Germinal center (tissue), 1 donor: ENCODE measurements around the gene RPA1.

Experiments used
- DNase-seq: peaks from one replicate; pipeline ENCODE4 v3.0.0; 2012; ENCODE audit warnings: mixed read lengths, low spot score

RPA1 gene

DNA sequence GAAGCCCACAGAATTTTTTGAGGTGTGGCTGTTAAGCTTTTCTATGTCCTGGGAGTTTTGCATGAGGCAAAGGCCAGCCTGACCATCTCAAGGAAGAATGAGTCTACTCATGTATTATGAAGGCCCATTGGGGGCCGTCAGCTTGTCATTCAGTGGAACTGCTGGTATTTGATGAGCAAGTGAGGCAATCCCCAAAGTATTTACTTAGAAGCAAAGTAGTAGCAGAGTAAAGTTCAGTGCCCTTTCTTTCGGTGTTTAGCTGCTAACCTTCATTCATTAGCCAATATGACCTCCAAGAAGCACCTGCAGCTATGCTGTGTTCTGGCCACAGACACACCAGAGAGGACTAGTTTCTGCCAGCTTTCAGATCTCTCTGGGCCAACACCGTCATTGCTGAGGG, 80.2 kb downstream of the RPA1 start:
- no peak for DNase-seq

DNA sequence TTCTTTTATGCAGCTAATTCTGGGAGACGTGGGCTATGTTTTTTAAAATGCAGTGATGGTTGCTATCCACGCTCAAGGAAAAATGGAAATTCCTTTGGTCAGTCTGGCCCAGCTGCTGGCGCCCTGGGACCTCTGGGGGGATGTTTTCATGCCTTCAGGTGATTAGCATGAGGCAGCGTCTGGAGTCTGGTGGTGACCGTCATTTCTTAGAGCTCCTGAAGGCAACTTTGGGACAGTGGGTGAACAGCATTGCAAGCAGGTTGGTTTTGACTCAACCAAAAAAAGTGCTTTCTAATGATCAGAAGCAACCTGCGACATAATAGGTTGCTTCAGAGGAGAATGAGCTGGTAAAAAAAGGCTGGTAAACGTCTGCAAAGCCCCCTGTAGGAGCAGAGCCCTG, 82.3 kb downstream of the RPA1 start:
- DNase-seq, result no peak

- no peak for DNase-seq
Observed at GRCh38 chr17:1913702-1914101, 83.9 kb downstream of the RPA1 start.

GRCh38 chr17:1914661-1915083, 84.9 kb downstream of the RPA1 start:
- no peak for DNase-seq

- no peak for DNase-seq
Observed at GRCh38 chr17:1915889-1916288, 86.1 kb downstream of the RPA1 start.

DNA sequence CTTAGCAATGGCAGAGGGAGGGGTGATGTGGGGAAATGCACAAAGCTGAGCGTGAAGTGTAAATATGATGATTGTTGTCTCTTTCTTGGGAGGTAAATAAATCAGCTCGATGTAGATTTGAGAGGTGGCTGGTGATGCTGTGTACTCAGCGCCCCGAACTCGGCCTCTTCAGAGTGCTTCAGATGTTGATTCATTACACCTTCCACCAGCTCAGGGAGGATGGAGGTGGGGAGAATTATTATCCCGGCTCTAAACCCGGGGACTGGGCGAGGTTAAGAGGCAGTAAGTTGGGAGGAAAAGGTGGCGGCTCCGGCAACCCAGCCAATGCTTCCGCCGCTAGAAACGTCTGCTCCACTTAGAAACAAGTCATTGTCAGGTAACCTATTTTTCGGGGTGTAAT, 86.5 kb downstream of the RPA1 start:
- DNase-seq, result no peak

GRCh38 chr17:1916963-1917715, 87.3 kb downstream of the RPA1 start:
- no peak for DNase-seq

- DNase-seq, result no peak
Observed at GRCh38 chr17:1918346-1919162, 88.7 kb downstream of the RPA1 start.

- DNase-seq, result no peak
Observed at GRCh38 chr17:1919201-1919600, 89.4 kb downstream of the RPA1 start.

DNA sequence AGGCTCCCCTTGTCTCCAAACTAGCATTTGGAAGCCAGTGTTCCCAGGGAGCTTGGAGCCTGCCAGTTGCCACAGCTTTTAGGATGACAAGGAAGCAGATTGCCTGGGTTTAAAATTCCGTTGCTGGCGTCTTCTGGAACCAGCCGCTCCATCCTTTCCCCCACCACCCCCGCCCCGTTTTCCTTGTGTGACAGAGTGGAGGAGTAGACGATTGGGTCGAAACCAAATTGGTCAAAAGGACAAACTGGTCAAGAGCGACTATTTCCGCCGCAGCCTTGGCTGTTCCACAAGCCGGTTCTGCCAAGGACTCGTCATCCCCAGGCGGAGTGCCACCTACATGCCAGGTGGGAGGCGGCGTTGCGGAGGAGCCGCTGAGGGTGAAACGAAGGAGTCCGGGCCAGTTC, 91.1 kb downstream of the RPA1 start:
- DNase-seq, result no peak

DNA sequence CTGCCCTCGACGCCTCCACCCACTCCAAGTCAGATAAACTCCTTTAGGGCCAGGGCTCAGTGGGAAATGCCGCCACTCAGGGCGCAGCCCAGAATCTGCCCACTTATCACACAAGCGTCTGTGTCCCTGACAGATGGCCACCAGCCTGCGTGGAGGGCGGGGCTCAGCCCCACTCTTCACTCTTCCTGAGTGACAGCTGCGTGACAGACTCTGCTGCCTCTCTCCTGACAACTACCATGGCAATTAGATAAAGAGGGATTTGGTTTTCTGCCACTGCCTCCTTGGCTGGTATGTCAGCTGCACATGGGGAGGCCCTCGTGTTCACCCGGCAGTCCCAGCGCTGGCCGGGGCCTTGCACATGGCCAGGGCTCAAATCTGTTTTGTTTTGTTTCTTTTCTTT, 99.2 kb downstream of the RPA1 start:
- no peak for DNase-seq

GRCh38 chr17:1930337-1930645, 100.5 kb downstream of the RPA1 start:
- DNase-seq, result no peak

DNA sequence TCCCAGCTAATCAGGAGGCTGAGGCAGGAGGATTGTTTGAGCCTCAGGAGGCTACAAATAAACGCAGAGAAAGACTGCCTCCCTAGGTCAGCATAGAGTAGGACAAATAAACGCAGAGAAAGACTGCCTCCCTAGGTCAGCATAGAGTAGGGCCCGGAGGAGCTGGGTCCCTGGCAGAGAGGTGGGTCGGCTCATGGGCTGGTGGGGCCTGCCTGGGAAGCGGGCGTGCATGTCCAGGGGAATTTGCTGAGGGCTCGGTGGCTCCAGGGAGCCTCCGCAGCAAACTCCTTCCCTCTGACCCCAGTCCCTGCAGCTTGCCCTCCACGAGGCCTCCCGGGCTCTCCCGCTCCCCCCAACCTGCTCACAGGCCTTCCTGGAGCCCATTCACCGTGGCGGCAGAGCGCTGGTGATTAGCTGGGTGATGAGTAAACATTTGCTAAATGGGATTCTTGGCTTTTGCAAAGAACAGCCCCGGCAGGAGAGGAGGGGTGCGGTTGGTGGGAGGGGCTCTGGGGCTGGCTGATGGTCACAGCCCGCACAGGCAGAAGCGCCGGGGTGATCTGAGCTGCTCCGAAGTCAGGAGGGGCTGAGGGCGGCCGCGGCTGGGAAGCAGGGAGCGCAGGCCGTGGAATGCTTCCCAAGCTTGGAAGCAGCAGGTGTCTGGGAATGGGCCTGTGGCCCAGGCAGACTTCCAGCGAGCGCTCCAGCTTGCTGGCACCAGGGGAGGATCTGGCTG, 102.2 kb downstream of the RPA1 start:
- DNase-seq, result no peak

DNA sequence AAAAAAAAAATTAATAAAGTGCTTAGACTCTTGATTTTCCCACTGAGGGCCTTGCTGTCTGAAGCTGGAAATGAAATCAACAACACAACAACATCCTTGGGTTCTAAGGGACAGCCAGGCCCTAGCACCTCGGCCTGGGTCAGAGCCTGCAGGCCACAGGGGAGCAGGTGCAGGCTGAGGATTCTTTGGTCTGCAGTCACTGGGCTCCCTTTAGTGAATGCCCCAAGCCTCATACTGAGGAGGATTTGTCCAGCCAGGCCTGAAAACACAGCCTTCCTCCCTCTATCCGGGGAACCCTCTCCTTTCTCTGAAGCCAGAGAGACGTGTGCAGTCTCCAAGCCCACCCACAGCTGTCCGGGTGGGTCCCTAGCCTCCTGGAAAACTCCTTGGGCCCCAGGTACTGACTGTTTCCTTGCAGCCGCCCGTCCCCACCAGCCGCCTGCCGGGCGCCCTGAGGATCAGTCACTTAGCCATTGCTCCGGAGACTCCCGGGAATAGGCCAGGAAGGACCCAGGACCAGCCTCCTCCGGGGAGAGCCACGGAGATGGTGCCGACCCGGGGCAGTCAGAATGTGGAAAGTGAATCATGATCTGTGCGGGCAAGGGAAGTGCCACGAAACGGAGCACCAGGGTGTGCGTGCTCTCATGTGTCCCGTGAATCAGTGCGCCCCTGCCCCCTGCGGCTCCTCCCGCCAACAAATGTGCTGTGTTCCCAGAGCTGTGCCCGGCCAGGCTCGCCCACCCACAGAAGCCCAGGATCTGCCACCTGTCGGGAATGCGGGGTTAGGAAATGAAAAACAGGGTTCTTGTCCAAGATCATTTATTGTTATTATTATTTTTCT, 104.3 kb downstream of the RPA1 start:
- no peak for DNase-seq

DNA sequence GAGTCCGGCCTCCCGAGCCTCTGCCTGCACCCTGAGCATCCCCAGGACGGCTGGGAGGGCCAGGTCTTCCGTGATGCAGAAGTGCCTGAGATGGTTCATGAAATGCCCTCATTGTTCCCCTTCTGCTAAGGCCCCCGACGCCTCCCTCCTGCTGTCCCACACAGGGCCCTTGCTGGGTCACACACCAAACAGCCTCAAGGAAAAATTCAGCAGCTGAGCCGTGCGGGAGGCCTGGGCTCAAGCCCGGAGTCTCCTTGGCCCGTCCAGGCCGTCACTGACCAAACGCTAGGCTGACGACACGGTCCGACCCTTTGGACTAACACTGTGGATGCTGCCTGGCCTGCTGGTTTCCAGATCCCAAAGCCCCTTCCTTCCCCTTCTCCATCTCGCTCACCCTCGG, 105.1 kb downstream of the RPA1 start:
- no peak for DNase-seq

DNA sequence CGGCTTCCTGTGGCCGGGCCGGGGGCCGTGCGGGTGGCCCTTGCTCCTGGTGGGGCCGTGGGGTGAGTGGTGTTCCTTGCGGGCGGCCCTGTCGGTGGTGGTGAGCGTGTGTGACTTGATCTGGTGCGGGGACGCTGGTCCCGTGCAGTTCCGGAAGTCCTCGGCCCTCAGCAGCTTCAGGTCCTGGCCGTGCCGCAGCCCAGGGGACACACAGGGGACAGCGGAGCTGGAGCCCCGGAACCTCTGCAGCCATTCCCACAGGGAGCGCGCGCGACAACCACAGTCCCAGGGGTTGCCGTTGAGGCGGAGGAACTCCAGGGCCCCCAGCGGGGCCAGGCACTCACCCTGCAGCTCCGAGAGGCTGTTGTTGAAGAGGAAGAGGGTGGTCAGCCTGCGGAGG, 107.0 kb downstream of the RPA1 start:
- no peak for DNase-seq

DNA sequence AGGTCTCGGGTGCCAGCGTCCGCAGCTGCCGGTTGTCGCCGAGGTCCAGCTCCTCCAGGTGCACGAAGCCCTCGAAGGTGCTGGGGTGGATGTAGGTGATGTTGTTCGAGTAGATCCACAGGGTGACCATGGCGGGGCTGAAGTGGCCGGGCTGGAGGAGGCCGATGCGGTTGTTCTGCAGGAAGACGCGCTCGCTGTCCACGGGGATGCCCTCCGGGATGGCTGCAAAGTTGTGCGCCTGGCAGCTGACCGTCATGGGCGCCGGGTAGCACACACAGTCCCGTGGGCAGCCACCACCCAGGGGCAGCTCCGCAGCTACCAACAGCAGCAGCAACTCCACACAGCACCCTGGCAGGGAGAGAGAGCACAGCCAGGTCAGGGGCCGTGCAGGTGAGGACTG, 107.7 kb downstream of the RPA1 start:
- no peak for DNase-seq

DNA sequence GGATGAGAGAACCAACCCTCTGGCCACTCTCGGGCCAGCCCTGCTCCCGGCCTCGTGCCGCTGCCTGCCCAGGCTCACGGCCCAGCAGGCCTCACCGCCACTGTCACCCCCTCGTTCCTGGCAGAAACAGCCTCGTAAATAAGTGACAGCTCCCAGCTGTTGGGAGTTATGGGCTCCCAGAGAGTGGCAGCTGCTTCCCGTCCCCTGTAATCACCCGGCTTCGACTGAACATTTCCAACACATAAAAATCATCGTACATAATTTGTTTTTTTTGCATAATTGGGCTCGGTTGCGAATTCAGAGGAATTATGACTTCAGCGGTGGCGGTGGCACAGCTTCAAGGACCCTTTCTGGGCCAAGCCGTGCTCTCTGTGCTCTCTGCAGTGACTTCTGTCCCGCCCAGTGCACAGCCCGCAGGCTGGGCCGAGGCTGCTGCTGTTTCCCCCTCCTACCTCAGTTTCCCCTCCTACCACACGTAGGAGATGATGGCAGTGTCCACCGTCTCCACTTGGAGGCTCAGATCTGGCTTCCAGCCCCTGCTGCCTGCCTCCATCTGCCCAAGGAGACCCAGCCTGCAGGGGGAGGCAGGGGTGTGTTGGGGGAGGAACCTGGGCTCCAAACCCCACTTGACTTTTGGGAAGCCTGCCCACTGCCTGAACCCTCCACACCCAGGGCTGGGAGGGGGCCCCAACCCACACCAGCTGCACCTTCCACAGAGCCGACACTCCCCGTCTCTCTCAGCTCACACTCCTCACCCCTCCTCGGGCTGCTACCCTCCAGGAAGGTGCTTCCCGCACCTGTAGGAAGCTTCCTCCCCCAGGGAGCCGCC, 110.4 kb downstream of the RPA1 start:
- no peak for DNase-seq

DNA sequence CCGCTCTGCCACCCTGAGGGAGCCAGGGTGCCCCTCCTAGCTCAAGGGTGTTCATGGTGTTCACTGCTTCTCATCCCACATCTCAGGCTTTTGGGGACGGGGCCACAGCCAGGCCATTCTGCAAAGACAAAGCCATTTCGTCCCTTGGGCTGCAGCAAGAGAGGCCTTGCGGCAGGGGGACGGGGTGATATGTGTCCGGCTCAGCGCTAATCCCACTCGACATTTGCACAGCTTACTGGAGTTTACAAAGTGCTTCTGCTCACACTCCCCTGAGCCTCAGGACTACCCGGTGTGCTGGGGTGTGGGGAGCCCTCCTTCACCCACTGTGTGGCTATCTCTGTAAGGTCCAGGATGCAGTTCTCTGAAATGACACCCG, 111.0 kb downstream of the RPA1 start:
- no peak for DNase-seq

DNA sequence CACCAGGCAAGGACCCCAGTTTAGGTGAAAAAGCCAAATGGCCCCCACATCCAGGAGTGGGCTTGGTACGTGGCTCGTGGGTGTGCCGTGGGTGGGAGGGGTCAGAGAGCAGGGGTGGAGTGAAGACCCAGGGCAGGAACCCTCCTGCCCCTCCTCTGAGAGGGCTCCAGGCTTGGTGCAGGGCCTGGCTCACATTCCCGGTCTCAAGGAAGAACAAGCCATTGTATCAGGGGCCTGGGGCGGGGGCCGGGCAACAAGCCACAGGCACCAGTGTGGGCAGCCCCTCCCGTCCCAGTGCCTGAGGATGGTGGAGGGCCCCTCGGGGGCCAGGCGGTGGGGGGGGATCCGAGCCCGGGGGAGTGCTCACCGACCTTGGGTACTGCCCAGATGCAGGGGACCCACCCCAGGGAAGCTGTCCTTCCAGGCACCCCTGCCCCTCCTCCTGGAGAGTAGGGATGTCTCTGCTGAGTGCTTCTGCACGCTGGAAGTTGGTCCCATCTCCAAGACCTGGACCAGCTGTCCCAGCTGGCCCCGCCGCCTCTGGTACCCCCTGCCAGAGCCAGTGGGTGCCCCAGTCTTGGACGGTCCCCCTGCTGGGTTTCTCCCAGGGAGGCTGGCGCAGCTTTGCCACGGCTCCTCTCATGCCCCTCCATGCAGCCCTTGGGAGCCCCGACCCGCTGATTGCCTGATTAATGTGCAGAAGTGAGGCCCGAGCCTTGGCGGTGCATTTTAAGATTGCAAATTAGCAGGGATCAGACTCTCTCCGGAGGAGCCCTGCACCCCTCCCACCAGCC, 111.7 kb downstream of the RPA1 start:
- DNase-seq, result no peak

DNA sequence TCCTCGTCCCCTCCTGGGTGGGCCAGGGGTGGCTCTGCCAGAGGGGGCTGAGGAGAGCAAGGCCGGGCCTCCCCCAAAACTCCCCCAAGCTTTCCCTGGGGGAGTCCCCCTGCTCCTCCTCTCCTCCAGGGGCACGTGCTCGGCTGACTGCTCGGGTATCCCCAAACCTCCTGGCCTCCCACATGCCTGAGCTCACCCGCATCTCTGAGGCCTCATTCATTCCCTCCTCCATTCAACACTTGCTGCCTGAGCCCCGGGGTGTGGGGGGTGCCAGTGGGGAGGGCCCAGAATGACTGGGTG, 112.2 kb downstream of the RPA1 start:
- DNase-seq, result no peak
